Hepatocyte (in vitro differentiated cells): ENCODE measurements around the gene EPO. TPM values are rescaled to one million over a fixed set of nuclear protein-coding genes. Genes with fewer than 3 reads are reported as not detected.

Experiments
- DNase-seq: peaks from one replicate; pipeline ENCODE4 v3.0.0-alpha.2; 2016; ENCODE audit warnings: low spot score
- H2AFZ ChIP-seq: fragments of 200-600 bp; sonication (generic); 2 replicates; pipeline ENCODE4 v1.6.0; 2016; ENCODE audit warnings: antibody characterized with exemption, mild to moderate bottlenecking
- H3K27ac ChIP-seq: fragments of 200-600 bp; sonication (generic); 2 replicates; pipeline ENCODE4 v1.5.1; 2016; ENCODE audit warnings: mild to moderate bottlenecking
- H3K27me3 ChIP-seq: fragments of 200-600 bp; sonication (generic); 2 replicates; pipeline ENCODE4 v1.6.1; 2016
- H3K36me3 ChIP-seq: fragments of 200-600 bp; sonication (generic); replicated peaks from 2 replicates; pipeline ENCODE4 v1.5.1; 2016; ENCODE audit warnings: low read depth; ENCODE audit not compliant: insufficient read depth
- H3K4me1 ChIP-seq: fragments of 200-600 bp; sonication (generic); 2 replicates; pipeline ENCODE4 v1.5.1; 2016; ENCODE audit warnings: mild to moderate bottlenecking, moderate library complexity; ENCODE audit not compliant: insufficient read depth
- H3K4me2 ChIP-seq: fragments of 200-600 bp; sonication (generic); 2 replicates; pipeline ENCODE4 v1.6.0; 2016
- H3K4me3 ChIP-seq: fragments of 200-600 bp; sonication (generic); 2 replicates; pipeline ENCODE4 v1.5.1; 2016; ENCODE audit warnings: mild to moderate bottlenecking
- H3K79me2 ChIP-seq: fragments of 200-600 bp; sonication (generic); 2 replicates; pipeline ENCODE4 v1.6.0; 2017; ENCODE audit warnings: mild to moderate bottlenecking
- H3K9me2 ChIP-seq: fragments of 200-600 bp; sonication (generic); replicated peaks from 2 replicates; pipeline ENCODE4 v1.6.0; 2017; ENCODE audit warnings: mild to moderate bottlenecking; ENCODE audit not compliant: insufficient read depth
- H3K9me3 ChIP-seq: fragments of 200-600 bp; sonication (generic); 2 replicates; pipeline ENCODE4 v1.5.1; 2016; ENCODE audit warnings: low read depth, mild to moderate bottlenecking
- H4K20me1 ChIP-seq: fragments of 200-600 bp; sonication (generic); 2 replicates; pipeline ENCODE4 v1.6.0; 2016; ENCODE audit warnings: mild to moderate bottlenecking; ENCODE audit not compliant: insufficient read depth, poor library complexity, severe bottlenecking
- CTCF ChIP-seq: fragments of 200-600 bp; sonication (generic); IDR thresholded peaks from 2 replicates; pipeline ENCODE4 v1.5.1; 2016; ENCODE audit warnings: antibody characterized with exemption, mild to moderate bottlenecking; ENCODE audit not compliant: poor library complexity
- EZH2 ChIP-seq: fragments of 200-600 bp; sonication (generic); IDR thresholded peaks from 2 replicates; pipeline ENCODE4 v1.6.1; 2016; ENCODE audit warnings: antibody characterized with exemption, mild to moderate bottlenecking, borderline replicate concordance
- EZH2phosphoT487 ChIP-seq: fragments of 200-600 bp; sonication (generic); IDR thresholded peaks from one replicate; pipeline ENCODE4 v1.6.1; 2018; ENCODE audit warnings: antibody characterized with exemption, mild to moderate bottlenecking, low read depth, moderate library complexity; ENCODE audit not compliant: unreplicated experiment, severe bottlenecking
- WGBS: methylation state at CpG from one replicate; pipeline ENCODE4 v1.1.6; 2016; ENCODE audit warnings: low lambda C conversion rate; ENCODE audit errors: missing lambda C conversion rate; 5-methylcytosine and 5-hydroxymethylcytosine counted together
- polyA plus RNA-seq: library from polyadenylated mRNA; unstranded; fragments of >200 nt; fragmentation: Nextera tagmentation; extraction: Ambion mirVana; gene quantifications from 2 replicates; pipeline ENCODE4 v1.2.1, GENCODE V29; 2016
- total RNA-seq: library from RNA; depleted of rRNA; stranded (reverse); fragments of >200 nt; gene quantifications from 2 replicates; pipeline ENCODE4 v1.2.3, GENCODE V29; 2014

EPO gene
- total and polyA plus RNA-seq, 2 experiments from 2014 or later: 1.3 TPM; not detected in 1

- H4K20me1 ChIP-seq: peaks cover 40% of the 10 kb centered on the region
- H3K4me3 ChIP-seq: no peak overlapping the region
- H2AFZ ChIP-seq: no peak overlapping the region
- H3K79me2 ChIP-seq: peaks cover 29% of the 10 kb centered on the region
- WGBS: 96% methylated on average over 18 of the region's 18 CpGs
- peak; percentile 10 for DNase-seq
- no peaks in the 10 kb centered on the region for H3K9me3 ChIP-seq
- TF ChIP-seq EZH2: no peak
- no peak for TF ChIP-seq CTCF
- TF ChIP-seq EZH2phosphoT487: no peak
- H3K4me2 ChIP-seq: no peak overlapping the region
- H3K27me3 ChIP-seq: no peaks in the 10 kb centered on the region
- no peak overlapping the region for H3K27ac ChIP-seq
- H3K9me2 ChIP-seq: no peaks in the 10 kb centered on the region
- peaks cover 20% of the 10 kb centered on the region for H3K4me1 ChIP-seq
- no peaks in the 10 kb centered on the region for H3K36me3 ChIP-seq
Observed at GRCh38 chr7:100680576-100681271, 39.5 kb upstream of the EPO start.

GRCh38 chr7:100681491-100682227 lies 38.6 kb upstream of the EPO start:
- peaks cover 20% of the 10 kb centered on the region for H3K79me2 ChIP-seq
- DNase-seq: no peak
- peaks cover 14% of the 10 kb centered on the region for H3K4me1 ChIP-seq
- H4K20me1 ChIP-seq: peaks cover 31% of the 10 kb centered on the region
- no peak overlapping the region for H3K27ac ChIP-seq
- H2AFZ ChIP-seq: no peak overlapping the region
- no peak overlapping the region for H3K4me3 ChIP-seq
- 92% methylated on average over 29 of the region's 29 CpGs for WGBS
- H3K9me2 ChIP-seq: no peaks in the 10 kb centered on the region
- H3K36me3 ChIP-seq: no peaks in the 10 kb centered on the region
- H3K9me3 ChIP-seq: no peaks in the 10 kb centered on the region
- no peak for TF ChIP-seq CTCF
- no peak for TF ChIP-seq EZH2
- TF ChIP-seq EZH2phosphoT487: no peak
- H3K4me2 ChIP-seq: no peak overlapping the region
- no peaks in the 10 kb centered on the region for H3K27me3 ChIP-seq

GRCh38 chr7:100682228-100682741 lies 38.0 kb upstream of the EPO start:
- H3K9me2 ChIP-seq: no peaks in the 10 kb centered on the region
- no peaks in the 10 kb centered on the region for H3K36me3 ChIP-seq
- no peak overlapping the region for H3K4me2 ChIP-seq
- no peak for TF ChIP-seq EZH2phosphoT487
- peaks cover 27% of the 10 kb centered on the region for H4K20me1 ChIP-seq
- no peaks in the 10 kb centered on the region for H3K9me3 ChIP-seq
- H3K4me3 ChIP-seq: no peak overlapping the region
- peak; percentile 8 for DNase-seq
- peaks cover 14% of the 10 kb centered on the region for H3K4me1 ChIP-seq
- WGBS: 87% methylated on average over 18 of the region's 25 CpGs
- no peak overlapping the region for H3K27ac ChIP-seq
- no peaks in the 10 kb centered on the region for H3K27me3 ChIP-seq
- peaks cover 16% of the 10 kb centered on the region for H3K79me2 ChIP-seq
- no peak overlapping the region for H2AFZ ChIP-seq
